ENCODE results near the gene SEL1L.

Gene SEL1L

GRCh38 chr14:81436296-81437138 lies 97.1 kb downstream of the SEL1L start (continued):
- TF ChIP-seq GLIS1 (tag by site-specific recombination; IDR thresholded peaks at IDR 0.05) = peak; percentile 39; the same call in 1 of the 2 replicates
- peak; percentile 99 for TF ChIP-seq ZBTB6 (tag by site-specific recombination; IDR thresholded peaks at IDR 0.05)
- peak; percentile 76 for TF ChIP-seq ZNF692 (tag by site-specific recombination; IDR thresholded peaks at IDR 0.05)
- no peak for TF ChIP-seq ELK4 (IDR thresholded peaks at IDR 0.05; ENCODE audit: borderline replicate concordance, low read depth, low read length)
- no peak for TF ChIP-seq ZNF221 (tag by site-specific recombination; IDR thresholded peaks at IDR 0.05; ENCODE audit: borderline replicate concordance)
- peak; percentile 28; the same call in 1 of the 2 replicates for TF ChIP-seq SP2 (tag by site-specific recombination; IDR thresholded peaks at IDR 0.05)
- no peak for TF ChIP-seq INSM2 (tag by site-specific recombination; IDR thresholded peaks at IDR 0.05)
- TF ChIP-seq GLIS2 (tag by site-specific recombination; IDR thresholded peaks at IDR 0.05) = peak; percentile 67
- TF ChIP-seq ZNF596 (tag by site-specific recombination; IDR thresholded peaks at IDR 0.05) = peak; percentile 30; the same call in 1 of the 2 replicates
- peak; percentile 89 for TF ChIP-seq ZBTB17 (tag by site-specific recombination; IDR thresholded peaks at IDR 0.05)
- TF ChIP-seq SP3 (tag by site-specific recombination; IDR thresholded peaks at IDR 0.05) = no peak
- no peak for TF ChIP-seq ZNF558 (tag by site-specific recombination; IDR thresholded peaks at IDR 0.05)
- no peak for TF ChIP-seq ZNF37A (tag by site-specific recombination; IDR thresholded peaks at IDR 0.05)
- peak; percentile 74 for TF ChIP-seq PRDM10 (tag by site-specific recombination; IDR thresholded peaks at IDR 0.05)
- TF ChIP-seq ZFP37 (tag by site-specific recombination; IDR thresholded peaks at IDR 0.05) = 0 out of 2 replicates have a peak, but pooled peaks have one; percentile 31
- no peak for TF ChIP-seq ZNF404 (tag by site-specific recombination; IDR thresholded peaks at IDR 0.05)
- TF ChIP-seq MZF1 (tag by site-specific recombination; IDR thresholded peaks at IDR 0.05; ENCODE audit: borderline replicate concordance) = no peak
- peak; percentile 99 for TF ChIP-seq ZBTB20 (tag by site-specific recombination; IDR thresholded peaks at IDR 0.05)
- no peak for TF ChIP-seq ZNF654 (tag by site-specific recombination; IDR thresholded peaks at IDR 0.05; ENCODE audit: low read depth)
- peak; percentile 48; the same call in 1 of the 2 replicates for TF ChIP-seq KLF1 (tag by site-specific recombination; IDR thresholded peaks at IDR 0.05)
- no peak for TF ChIP-seq OSR2 (tag by site-specific recombination; IDR thresholded peaks at IDR 0.05)
- TF ChIP-seq ZNF610 (tag by site-specific recombination; IDR thresholded peaks at IDR 0.05; ENCODE audit: borderline replicate concordance) = 0 out of 2 replicates have a peak, but pooled peaks have one; percentile 52
- peak; percentile 46; the same call in 1 of the 2 replicates for TF ChIP-seq ZNF777 (tag by site-specific recombination; IDR thresholded peaks at IDR 0.05; ENCODE audit: borderline replicate concordance)
- no peak for TF ChIP-seq ZNF148 (tag by site-specific recombination; IDR thresholded peaks at IDR 0.05; ENCODE audit: borderline replicate concordance)
- TF ChIP-seq ZSCAN30 (tag by site-specific recombination; IDR thresholded peaks at IDR 0.05) = peak; percentile 28
- TF ChIP-seq ZNF211 (tag by site-specific recombination; IDR thresholded peaks at IDR 0.05; ENCODE audit: low read depth) = no peak
- TF ChIP-seq ZNF792 (tag by site-specific recombination; IDR thresholded peaks at IDR 0.05) = peak; percentile 83; the same call in 1 of the 2 replicates
- TF ChIP-seq ZNF561 (tag by site-specific recombination; IDR thresholded peaks at IDR 0.05; ENCODE audit: borderline replicate concordance) = no peak; the same call in 1 of the 2 replicates

Measured in HEK293 (cell line).